ENCODE measurements around the gene SCARB2. TPM values are rescaled to one million over a fixed set of nuclear protein-coding genes. Genes with fewer than 3 reads are reported as not detected.

The SCARB2 gene
- total RNA-seq, 1 experiment from 2014 or later, result 51.3 TPM

DNA sequence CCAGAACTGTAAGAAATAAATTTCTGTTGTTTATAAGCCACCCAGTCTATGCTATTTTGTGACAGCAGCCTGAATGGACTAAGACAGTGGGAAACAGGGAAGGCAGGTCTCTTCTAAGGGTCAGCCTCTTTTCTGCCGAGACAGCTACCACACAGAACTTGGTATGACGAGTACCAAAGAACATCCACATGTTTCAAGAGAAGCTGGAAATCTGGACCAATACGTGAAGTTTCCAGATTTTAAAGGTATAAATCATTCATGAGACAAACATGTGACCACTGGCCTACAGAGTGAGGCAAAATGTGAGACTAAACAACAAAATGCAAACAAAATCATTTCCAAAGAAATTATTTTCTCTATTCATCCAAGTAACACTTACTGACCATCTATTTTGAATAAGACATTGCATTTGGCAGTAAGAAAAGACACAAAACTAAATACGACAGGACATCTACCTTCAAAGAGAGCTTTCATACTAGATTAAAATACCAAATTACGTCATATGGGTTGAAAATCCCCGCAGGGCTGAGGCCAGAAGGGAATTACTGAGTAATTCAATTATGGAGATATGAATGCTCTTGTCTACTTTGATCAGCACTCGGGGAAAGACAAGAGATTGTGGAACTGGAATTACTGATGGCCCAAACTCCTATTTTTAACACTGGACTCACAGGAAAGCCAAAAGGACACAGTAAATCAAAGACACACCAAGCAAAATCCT, 7.2 kb downstream of the SCARB2 start:
- ChIA-PET POLR2A (no interaction called here), RAD21 (ENCODE audit: low non-redundant PET in 1 of 2, low total read pairs in 2 of 2, uncharacterized antibody in 2 of 2, unreplicated experiment in 2 of 2) (no interaction called here), CTCF (no interaction called here)
- no peak for ATAC-seq
- no peaks in the 10 kb centered on the region for H4K20me1 ChIP-seq (ENCODE audit: insufficient read depth)
- no peaks in the 10 kb centered on the region for H3K27me3 ChIP-seq (ENCODE audit: insufficient read depth, low read length)
- intact Hi-C loops (cut with micrococcal nuclease), result no loop called here
- H3K9ac ChIP-seq (ENCODE audit: low read length), result no peak overlapping the region
- no peaks in the 10 kb centered on the region for H3K9me2 ChIP-seq (ENCODE audit: insufficient read depth)
- H3K4me2 ChIP-seq (ENCODE audit: low read length), result no peak overlapping the region
- H2AFZ ChIP-seq (ENCODE audit: low read depth, low read length, poor library complexity, severe bottlenecking), result no peak overlapping the region
- H3K27ac ChIP-seq (ENCODE audit: low read depth, low read length), result no peak overlapping the region
- no peaks in the 10 kb centered on the region for H3K9me3 ChIP-seq (ENCODE audit: control insufficient read depth in 1 of 2, insufficient read depth in 1 of 2, low read depth in 1 of 2, low read length in 2 of 2)
- no peak for DNase-seq (ENCODE audit: low read depth, low spot score)
- no peaks in the 10 kb centered on the region for H3K36me3 ChIP-seq (ENCODE audit: control insufficient read depth in 1 of 2, insufficient read depth in 2 of 2, low read length in 2 of 2)
- BruUV-seq (replicated peaks), result no TSS peak
- TF ChIP-seq, protein P1, sequence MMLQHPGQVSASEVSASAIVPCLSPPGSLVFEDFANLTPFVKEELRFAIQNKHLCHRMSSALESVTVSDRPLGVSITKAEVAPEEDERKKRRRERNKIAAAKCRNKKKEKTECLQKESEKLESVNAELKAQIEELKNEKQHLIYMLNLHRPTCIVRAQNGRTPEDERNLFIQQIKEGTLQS (IDR thresholded peaks at IDR 0.05), result no peak
- TF ChIP-seq MAX (IDR thresholded peaks at IDR 0.05), result no peak
- no peak for TF ChIP-seq ELF1 (IDR thresholded peaks at IDR 0.05; ENCODE audit: borderline replicate concordance, low read depth)
- TF ChIP-seq EGR1 (IDR thresholded peaks at IDR 0.05; ENCODE audit: low read depth), result no peak
- no peak for TF ChIP-seq CEBPB (IDR thresholded peaks at IDR 0.05; ENCODE audit: low read depth)
- TF ChIP-seq YY1 (IDR thresholded peaks at IDR 0.05; ENCODE audit: extremely low read depth, insufficient replicate concordance, low read depth, low read length), result no peak
- TF ChIP-seq JUND (IDR thresholded peaks at IDR 0.05), result no peak
- TF ChIP-seq POLR2AphosphoS5 (IDR thresholded peaks at IDR 0.05; ENCODE audit: low read depth, low read length), result no peak
- no peak for TF ChIP-seq SRF (IDR thresholded peaks at IDR 0.05; ENCODE audit: low read depth)
- TF ChIP-seq FOSL1 (IDR thresholded peaks at IDR 0.05; ENCODE audit: low read depth), result no peak
- no peak for TF ChIP-seq TCF7L2 (IDR thresholded peaks at IDR 0.05; ENCODE audit: borderline replicate concordance, extremely low read depth, insufficient read depth, insufficient read length)
- no peak for TF ChIP-seq EZH2 (IDR thresholded peaks at IDR 0.05)
- no peak for TF ChIP-seq RAD21 (IDR thresholded peaks at IDR 0.05; ENCODE audit: low read depth)
- peaks cover 59% of the 10 kb centered on the region for H3K79me2 ChIP-seq (ENCODE audit: insufficient read depth, low read length)
- H3K4me3 ChIP-seq (replicated peaks in 1 of 2; ENCODE audit: low read depth in 1 of 2, low read length in 2 of 2), result no peak overlapping the region
- peaks cover 0 to 7% of the 10 kb centered on the region in 2 experiments; a peak in 1 of 4 replicates for H3K4me1 ChIP-seq (ENCODE audit: control insufficient read depth in 1 of 2, insufficient read depth in 2 of 2, low read length in 2 of 2)

Measured in HCT116 (cell line).